Measurements from ENCODE around the gene TRMT11.

DNA sequence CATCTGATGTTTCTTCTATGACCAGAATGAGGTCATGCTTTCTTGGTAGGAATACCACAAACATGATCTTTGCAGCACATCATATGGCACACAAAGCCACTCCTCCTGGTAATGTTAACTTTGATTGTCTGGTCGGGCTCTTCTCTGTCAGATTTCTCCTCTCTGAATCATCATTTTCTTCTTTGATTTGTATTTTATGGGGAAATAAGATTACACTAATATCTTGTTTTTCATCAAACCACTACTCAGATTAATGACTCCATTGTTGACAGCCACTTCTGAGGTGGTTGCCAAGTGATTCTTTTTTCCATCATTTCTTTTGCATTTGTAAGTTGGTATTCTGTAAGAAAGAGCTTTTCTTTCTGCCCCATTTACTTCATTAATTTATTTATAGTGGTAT, 29.5 kb downstream of the TRMT11 start:
- no peak for TF ChIP-seq CTCF (conservative IDR thresholded peaks at IDR 0.05)
- no peak for TF ChIP-seq EZH2 (IDR thresholded peaks at IDR 0.05; ENCODE audit: low read depth)

Measured in PC-9 (cell line).